PC-3 (cell line): Measurements from ENCODE around the gene MRPL51. TPM values are rescaled to one million over a fixed set of nuclear protein-coding genes. Genes with fewer than 3 reads are reported as not detected.

Experiments
- ATAC-seq: fragments of 200-7000 bp; cut with Tn5 transposase; 2 replicates; pipeline ENCODE4 v1.9.1; 2020; ENCODE audit warnings: mild to moderate bottlenecking, moderate library complexity
- BruUV-seq: library from RNA; stranded (reverse); fragments of 400-500 nt; replicated peaks from 2 replicates; lab custom pipeline; 2021; lab: Mats Ljungman, UMichigan
- CTCF ChIA-PET: fragments of 300-600 bp; sonication (Branson Sonifier 250); formaldehyde crosslinking; loops from one replicate; lab custom pipeline; 2022; ENCODE audit warnings: antibody characterized with exemption; lab: Charles Lee
- POLR2A ChIA-PET: fragments of 300-600 bp; sonication (Branson Sonifier 250); formaldehyde crosslinking; loops from one replicate; lab custom pipeline; 2022; ENCODE audit warnings: antibody characterized with exemption; ENCODE audit not compliant: unreplicated experiment; lab: Charles Lee
- DNase-seq: peaks from one replicate; pipeline ENCODE4 v3.0.0-alpha.2; 2015
- H2AFZ ChIP-seq: fragments of 300-600 bp; sonication (generic); 2 replicates; pipeline ENCODE4 v1.6.0; 2016; ENCODE audit warnings: antibody characterized with exemption, low read length
- H3F3A ChIP-seq: fragments of 300-600 bp; sonication (generic); one replicate; pipeline ENCODE4 v1.6.0; 2017; ENCODE audit warnings: antibody characterized with exemption, low read length, control low read depth, mild to moderate bottlenecking; ENCODE audit not compliant: unreplicated experiment
- H3K27ac ChIP-seq: fragments of 300-600 bp; sonication (generic); 2 replicates; pipeline ENCODE4 v1.5.1; 2016; ENCODE audit warnings: mild to moderate bottlenecking, low read length
- H3K27me3 ChIP-seq: fragments of 300-600 bp; sonication (generic); 2 replicates; pipeline ENCODE4 v1.6.1; 2016; ENCODE audit warnings: low read length, mixed read lengths
- H3K36me3 ChIP-seq: fragments of 300-600 bp; sonication (generic); 2 replicates; pipeline ENCODE4 v1.6.1; 2016; ENCODE audit warnings: low read depth, mixed run types, low read length, mixed read lengths
- H3K4me1 ChIP-seq: fragments of 300-600 bp; sonication (generic); 2 replicates; pipeline ENCODE4 v1.5.1; 2016; ENCODE audit warnings: low read length; ENCODE audit not compliant: insufficient read depth
- H3K4me2 ChIP-seq: fragments of 300-600 bp; sonication (generic); 2 replicates; pipeline ENCODE4 v1.6.0; 2016; ENCODE audit warnings: low read length
- H3K4me3 ChIP-seq: fragments of 300-600 bp; sonication (generic); 2 replicates; pipeline ENCODE4 v1.5.1; 2016; ENCODE audit warnings: mild to moderate bottlenecking, low read length, mixed read lengths
- H3K79me2 ChIP-seq: fragments of 300-600 bp; sonication (generic); 2 replicates; pipeline ENCODE4 v1.6.1; 2017; ENCODE audit warnings: low read length, mixed read lengths
- H3K9ac ChIP-seq: fragments of 300-600 bp; sonication (generic); 2 replicates; pipeline ENCODE4 v1.6.0; 2016; ENCODE audit warnings: mild to moderate bottlenecking, low read length
- H3K9me2 ChIP-seq: fragments of 300-600 bp; sonication (generic); replicated peaks from 2 replicates; pipeline ENCODE4 v1.6.1; 2016; ENCODE audit warnings: mixed run types, low read length, mixed read lengths
- H3K9me3 ChIP-seq: fragments of 300-600 bp; sonication (generic); 2 replicates; pipeline ENCODE4 v1.6.1; 2016; ENCODE audit warnings: low read length, mixed read lengths
- H4K20me1 ChIP-seq: fragments of 300-600 bp; sonication (generic); 2 replicates; pipeline ENCODE4 v1.6.1; 2016; ENCODE audit warnings: low read length, mixed read lengths
- EZH2 ChIP-seq: fragments of 300-600 bp; sonication (generic); IDR thresholded peaks from one replicate; pipeline ENCODE4 v1.6.1; 2017; ENCODE audit warnings: antibody characterized with exemption, mild to moderate bottlenecking, low read length; ENCODE audit not compliant: unreplicated experiment
- EZH2phosphoT487 ChIP-seq: fragments of 300-600 bp; sonication (generic); IDR thresholded peaks from 2 replicates; pipeline ENCODE4 v1.6.1; 2018; ENCODE audit warnings: mild to moderate bottlenecking, antibody characterized with exemption, low read length, borderline replicate concordance
- intact Hi-C: fragments of 100-400 bp; cut with micrococcal nuclease; formaldehyde crosslinking; loops from 2 replicates; pipeline ENCODE4 v1.9.0; 2023
- total RNA-seq: library from RNA; depleted of rRNA; stranded (reverse); fragments of >200 nt; gene quantifications from 2 replicates; pipeline ENCODE4 v1.2.3, GENCODE V29; 2014
- TF ChIP-seq, protein P1 (sequence below): fragments of 300-600 bp; sonication (generic); conservative IDR thresholded peaks from 2 replicates; pipeline ENCODE4 v1.5.1; 2017; ENCODE audit warnings: antibody characterized with exemption, low read depth, mild to moderate bottlenecking, low read length

Gene MRPL51
- total RNA-seq, 1 experiment from 2014 or later: 157 TPM

DNA sequence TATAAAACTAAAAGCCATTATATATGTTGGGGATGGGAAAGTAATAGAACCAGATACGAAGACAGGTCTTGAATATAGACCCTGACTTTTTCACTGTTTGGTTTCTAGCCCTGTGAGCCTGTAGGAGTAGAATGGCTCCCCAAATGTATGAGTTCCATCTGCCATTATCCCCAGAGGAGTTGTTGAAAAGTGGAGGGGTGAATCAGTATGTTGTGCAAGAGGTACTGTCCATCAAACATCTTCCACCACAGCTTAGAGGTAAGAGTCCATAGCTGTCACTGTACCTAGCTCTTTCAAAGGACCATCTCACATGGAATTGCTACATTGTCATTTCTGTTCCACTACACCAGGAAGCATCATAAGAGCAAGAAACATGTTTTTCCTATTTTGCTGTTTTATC, 1.9 kb upstream of the MRPL51 start:
- CTCF ChIA-PET: interaction anchor here (0.5 kb wide), 1 partner anchor 52 kb away, joined by 4 read pairs; no protein-coding TSS in a partner anchor
- no peak overlapping the region for H2AFZ ChIP-seq
- H4K20me1 ChIP-seq: no peaks in the 10 kb centered on the region
- no peaks in the 10 kb centered on the region for H3F3A ChIP-seq
- intact Hi-C loops: loop anchor here (2.0 kb wide), 2 partner anchors 24 to 44 kb away; partner anchors contain the start of gene VAMP1
- TF ChIP-seq EZH2: no peak
- TF ChIP-seq, protein P1, sequence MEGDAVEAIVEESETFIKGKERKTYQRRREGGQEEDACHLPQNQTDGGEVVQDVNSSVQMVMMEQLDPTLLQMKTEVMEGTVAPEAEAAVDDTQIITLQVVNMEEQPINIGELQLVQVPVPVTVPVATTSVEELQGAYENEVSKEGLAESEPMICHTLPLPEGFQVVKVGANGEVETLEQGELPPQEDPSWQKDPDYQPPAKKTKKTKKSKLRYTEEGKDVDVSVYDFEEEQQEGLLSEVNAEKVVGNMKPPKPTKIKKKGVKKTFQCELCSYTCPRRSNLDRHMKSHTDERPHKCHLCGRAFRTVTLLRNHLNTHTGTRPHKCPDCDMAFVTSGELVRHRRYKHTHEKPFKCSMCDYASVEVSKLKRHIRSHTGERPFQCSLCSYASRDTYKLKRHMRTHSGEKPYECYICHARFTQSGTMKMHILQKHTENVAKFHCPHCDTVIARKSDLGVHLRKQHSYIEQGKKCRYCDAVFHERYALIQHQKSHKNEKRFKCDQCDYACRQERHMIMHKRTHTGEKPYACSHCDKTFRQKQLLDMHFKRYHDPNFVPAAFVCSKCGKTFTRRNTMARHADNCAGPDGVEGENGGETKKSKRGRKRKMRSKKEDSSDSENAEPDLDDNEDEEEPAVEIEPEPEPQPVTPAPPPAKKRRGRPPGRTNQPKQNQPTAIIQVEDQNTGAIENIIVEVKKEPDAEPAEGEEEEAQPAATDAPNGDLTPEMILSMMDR: no peak
- no peak for TF ChIP-seq EZH2phosphoT487
- POLR2A ChIA-PET: no interaction called here
- DNase-seq: peak; percentile 9
- H3K27ac ChIP-seq: no peak overlapping the region
- peaks cover 19% of the 10 kb centered on the region for H3K4me1 ChIP-seq
- peak overlapping the region; percentile 86 for H3K4me2 ChIP-seq
- peaks cover 19% of the 10 kb centered on the region for H3K36me3 ChIP-seq
- no TSS peak for BruUV-seq
- ATAC-seq: no peak
- H3K4me3 ChIP-seq: peak overlapping the region; percentile 80
- peak overlapping the region; percentile 96; the same call in 1 of the 2 replicates for H3K9ac ChIP-seq
- H3K9me3 ChIP-seq: no peaks in the 10 kb centered on the region
- peaks cover 67% of the 10 kb centered on the region for H3K79me2 ChIP-seq
- H3K27me3 ChIP-seq: no peaks in the 10 kb centered on the region
- no peaks in the 10 kb centered on the region for H3K9me2 ChIP-seq

DNA sequence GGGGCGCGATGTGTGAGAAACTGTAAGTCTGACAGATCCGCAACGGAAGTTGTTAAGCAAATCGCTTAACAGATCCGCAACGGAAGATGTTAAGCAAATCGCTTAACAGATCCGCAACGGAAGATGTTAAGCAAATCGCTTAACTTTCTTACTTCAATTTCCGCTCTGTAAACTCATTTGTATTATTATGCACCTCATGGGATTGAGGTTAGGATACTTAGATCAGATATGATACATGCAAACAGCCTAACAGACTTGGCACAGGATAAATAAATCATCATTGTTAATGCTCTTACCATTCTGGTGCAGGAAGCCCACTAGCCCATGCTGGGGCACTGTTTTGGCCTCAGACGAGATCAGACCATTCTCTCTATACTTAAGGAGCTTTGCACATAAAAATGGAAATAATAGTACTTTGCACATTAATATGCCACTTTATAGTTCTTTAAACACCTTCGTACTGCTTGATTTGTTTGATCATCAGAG, 1.2 kb upstream of the MRPL51 start:
- H3K36me3 ChIP-seq: peaks cover 19% of the 10 kb centered on the region
- intact Hi-C loops: loop anchor here (2.0 kb wide), 2 partner anchors 24 to 44 kb away; partner anchors contain the start of gene VAMP1
- POLR2A ChIA-PET: interaction anchor here (0.7 to 1.1 kb wide), 2 partner anchors 38 to 283 kb away, joined by 3 to 4 read pairs; no protein-coding TSS in a partner anchor
- no peak for TF ChIP-seq EZH2
- TF ChIP-seq EZH2phosphoT487: no peak
- TF ChIP-seq, protein P1: no peak
- peak overlapping the region; percentile 96 for H3K9ac ChIP-seq
- H3K4me1 ChIP-seq: peaks cover 19% of the 10 kb centered on the region
- H3K27ac ChIP-seq: peak overlapping the region; percentile 68
- peak overlapping the region; percentile 86 for H3K4me2 ChIP-seq
- no TSS peak for BruUV-seq
- ATAC-seq (no peak), DNase-seq (no peak)
- H3K9me3 ChIP-seq: no peaks in the 10 kb centered on the region
- peak overlapping the region; percentile 80 for H3K4me3 ChIP-seq
- H3F3A ChIP-seq: no peaks in the 10 kb centered on the region
- H3K27me3 ChIP-seq: no peaks in the 10 kb centered on the region
- CTCF ChIA-PET: interaction anchor here (0.5 kb wide), 1 partner anchor 51 kb away, joined by 4 read pairs; no protein-coding TSS in a partner anchor
- peak overlapping the region; percentile 71 for H2AFZ ChIP-seq
- H3K9me2 ChIP-seq: no peaks in the 10 kb centered on the region
- H4K20me1 ChIP-seq: no peaks in the 10 kb centered on the region
- peaks cover 66% of the 10 kb centered on the region for H3K79me2 ChIP-seq
